GM19351 (cell line): ENCODE results near the gene OTOS.

Experiments
- ATAC-seq: cut with Tn5 transposase; IDR thresholded peaks from one replicate; pipeline ENCODE4 v1.9.1; 2021; ENCODE audit warnings: mild to moderate bottlenecking, moderate library complexity; ENCODE audit not compliant: unreplicated experiment

Gene OTOS

GRCh38 chr2:240140511-240140910, at the start of gene OTOS:
TSS of gene OTOS (minus strand) at chr2:240140658. CDS start at chr2:240140326, 332 bp downstream.
- no peak for ATAC-seq

GRCh38 chr2:240189686-240190085, 49.2 kb upstream of the OTOS start:
- ATAC-seq: no peak

- no peak for ATAC-seq
Observed at GRCh38 chr2:240187989-240188590, 47.6 kb upstream of the OTOS start.

- ATAC-seq: no peak
Observed at GRCh38 chr2:240186191-240186725, 45.8 kb upstream of the OTOS start.

GRCh38 chr2:240184656-240185055, 44.2 kb upstream of the OTOS start:
- no peak for ATAC-seq

- no peak for ATAC-seq
Observed at GRCh38 chr2:240183875-240184590, 43.6 kb upstream of the OTOS start.

GRCh38 chr2:240183006-240183874, 42.8 kb upstream of the OTOS start:
- ATAC-seq: no peak

- ATAC-seq: no peak
Observed at GRCh38 chr2:240182476-240182875, 42.0 kb upstream of the OTOS start.

GRCh38 chr2:240182001-240182400, 41.5 kb upstream of the OTOS start:
- no peak for ATAC-seq

GRCh38 chr2:240179941-240180666, 39.6 kb upstream of the OTOS start:
- ATAC-seq: no peak

- no peak for ATAC-seq
Observed at GRCh38 chr2:240179186-240179815, 38.8 kb upstream of the OTOS start.

- ATAC-seq: no peak
Observed at GRCh38 chr2:240178564-240178963, 38.1 kb upstream of the OTOS start.

GRCh38 chr2:240174496-240174895, 34.0 kb upstream of the OTOS start:
- no peak for ATAC-seq

GRCh38 chr2:240172071-240172895, 31.8 kb upstream of the OTOS start:
- ATAC-seq: no peak

- ATAC-seq: no peak
Observed at GRCh38 chr2:240170883-240171282, 30.4 kb upstream of the OTOS start.

GRCh38 chr2:240170354-240170735, 29.9 kb upstream of the OTOS start:
- no peak for ATAC-seq

GRCh38 chr2:240169486-240170353, 29.3 kb upstream of the OTOS start:
- no peak for ATAC-seq

- ATAC-seq: no peak
Observed at GRCh38 chr2:240168546-240169361, 28.3 kb upstream of the OTOS start.
